IMR-90 (cell line): ENCODE results near the gene MYO1D. TPM values are rescaled to one million over a fixed set of nuclear protein-coding genes. Genes with fewer than 3 reads are reported as not detected.

ENCODE experiments used
- ATAC-seq: fragments of 200-7000 bp; cut with Tn5 transposase; 2 replicates; pipeline ENCODE4 v1.9.1; 2020; ENCODE audit warnings: low read depth, mild to moderate bottlenecking, moderate library complexity
- BruUV-seq: library from RNA; stranded (reverse); fragments of 400-500 nt; replicated peaks from 2 replicates; lab custom pipeline; 2021; lab: Mats Ljungman, UMichigan
- CTCF ChIA-PET: fragments of 300-600 bp; formaldehyde crosslinking; extraction: SDS; loops from one replicate; lab custom pipeline; 2021; ENCODE audit warnings: antibody characterized with exemption; lab: Yijun Ruan, JAX
- POLR2A ChIA-PET: fragments of 300-600 bp; sonication (Branson Sonifier 250); formaldehyde crosslinking; loops from one replicate; lab custom pipeline; 2022; ENCODE audit warnings: antibody characterized with exemption; ENCODE audit not compliant: unreplicated experiment; lab: Charles Lee
- DNase-seq: peaks from one replicate; pipeline ENCODE4 v3.0.0; 2013
- H2AFZ ChIP-seq: replicated peaks from 2 replicates; pipeline ENCODE3; 2013; ENCODE audit warnings: low read length, mild to moderate bottlenecking; ENCODE audit not compliant: poor library complexity
- H2AK5ac ChIP-seq: 2 replicates; pipeline ENCODE4 v1.6.1; 2013; ENCODE audit warnings: low read depth, low read length, inconsistent platforms
- H2AK9ac ChIP-seq: replicated peaks from 2 replicates; pipeline ENCODE3; 2013; ENCODE audit warnings: mild to moderate bottlenecking, low read depth, low read length, moderate library complexity; ENCODE audit not compliant: poor library complexity
- H2BK120ac ChIP-seq: 2 replicates; pipeline ENCODE4 v1.6.1; 2013; ENCODE audit warnings: low read depth, low read length, inconsistent platforms
- H2BK15ac ChIP-seq: 3 replicates; pipeline ENCODE4 v1.6.1; 2013; ENCODE audit warnings: low read depth, low read length, inconsistent platforms
- H2BK20ac ChIP-seq: 2 replicates; pipeline ENCODE4 v1.6.1; 2013; ENCODE audit warnings: low read depth, mild to moderate bottlenecking, inconsistent platforms, low read length, moderate library complexity
- H2BK5ac ChIP-seq: 2 replicates; pipeline ENCODE4 v1.6.1; 2013; ENCODE audit warnings: mild to moderate bottlenecking, low read depth, low read length, inconsistent platforms; ENCODE audit not compliant: poor library complexity, severe bottlenecking
- H3K14ac ChIP-seq: replicated peaks from 2 replicates; pipeline ENCODE4 v1.6.1; 2013; ENCODE audit warnings: low read depth, low read length, inconsistent platforms
- H3K18ac ChIP-seq: 2 replicates; pipeline ENCODE4 v1.6.1; 2013; ENCODE audit warnings: low read depth, low read length, control low read depth
- H3K23ac ChIP-seq: 2 replicates; pipeline ENCODE4 v1.6.1; 2013; ENCODE audit warnings: low read depth, low read length, inconsistent platforms
- H3K27ac ChIP-seq: 2 replicates; pipeline ENCODE4 v1.5.1; 2013; ENCODE audit warnings: mild to moderate bottlenecking, control low read depth, low read length; ENCODE audit not compliant: insufficient read depth
- H3K27me3 ChIP-seq: 2 replicates; pipeline ENCODE4 v1.6.1; 2013; ENCODE audit warnings: low read length; ENCODE audit not compliant: control insufficient read depth, insufficient read depth
- H3K36me3 ChIP-seq: 2 replicates; pipeline ENCODE4 v1.6.1; 2013; ENCODE audit warnings: low read length, mixed read lengths; ENCODE audit not compliant: control insufficient read depth, insufficient read depth
- H3K4ac ChIP-seq: 2 replicates; pipeline ENCODE4 v1.6.1; 2013; ENCODE audit warnings: low read depth, low read length, inconsistent platforms
- H3K4me1 ChIP-seq: 2 replicates; pipeline ENCODE4 v1.6.1; 2013; ENCODE audit warnings: low read length, mixed read lengths; ENCODE audit not compliant: control insufficient read depth, insufficient read depth
- H3K4me2 ChIP-seq: 2 replicates; pipeline ENCODE4 v1.6.1; 2013; ENCODE audit warnings: low read depth, mild to moderate bottlenecking, control low read depth, low read length, moderate library complexity
- H3K4me3 ChIP-seq: 2 replicates; pipeline ENCODE4 v1.5.1; 2013; ENCODE audit warnings: low read depth, mild to moderate bottlenecking, control low read depth, low read length, moderate library complexity; ENCODE audit not compliant: insufficient read depth
- H3K56ac ChIP-seq: 2 replicates; pipeline ENCODE4 v1.6.1; 2013; ENCODE audit warnings: low read length, inconsistent platforms; ENCODE audit not compliant: insufficient read depth; ENCODE audit errors: extremely low read depth
- H3K79me1 ChIP-seq, 2 experiments: 2 replicates each; pipeline ENCODE4 v1.6.1; 2013; ENCODE audit warnings: low read length in 2 of 2, inconsistent platforms in 1 of 2, low read depth in 1 of 2
- H3K9ac ChIP-seq: 2 replicates; pipeline ENCODE4 v1.6.1; 2013; ENCODE audit warnings: low read depth, low read length, control low read depth
- H3K9me1 ChIP-seq: 2 replicates; pipeline ENCODE4 v1.6.1; 2013; ENCODE audit warnings: low read length, inconsistent platforms; ENCODE audit not compliant: insufficient read depth
- H3K9me3 ChIP-seq: 2 replicates; pipeline ENCODE4 v1.6.1; 2013; ENCODE audit warnings: low read length; ENCODE audit not compliant: control insufficient read depth, insufficient read depth
- H4K20me1 ChIP-seq: 2 replicates; pipeline ENCODE4 v1.6.1; 2013; ENCODE audit warnings: low read length, inconsistent platforms; ENCODE audit not compliant: insufficient read depth
- H4K5ac ChIP-seq: 2 replicates; pipeline ENCODE4 v1.6.1; 2013; ENCODE audit warnings: mild to moderate bottlenecking, low read depth, low read length, control low read depth
- H4K8ac ChIP-seq, 2 experiments: 2 replicates each; pipeline ENCODE4 v1.6.1; 2013; ENCODE audit warnings: low read depth in 2 of 2, low read length in 2 of 2, control low read depth in 1 of 2, inconsistent platforms in 1 of 2
- H4K91ac ChIP-seq: 2 replicates; pipeline ENCODE4 v1.6.1; 2013; ENCODE audit warnings: low read depth, low read length, inconsistent platforms; ENCODE audit not compliant: insufficient read depth
- BHLHE40 ChIP-seq: fragments of 150-350 bp; IDR thresholded peaks from 2 replicates; pipeline ENCODE4 v1.6.1; 2016; ENCODE audit warnings: mild to moderate bottlenecking, low read depth, low read length
- CEBPB ChIP-seq: IDR thresholded peaks from 2 replicates; pipeline ENCODE4 v1.6.1; 2012; ENCODE audit warnings: low read depth, low read length, improper control_type of control experiment
- ELK1 ChIP-seq: fragments of 150-350 bp; IDR thresholded peaks from 2 replicates; pipeline ENCODE4 v1.6.1; 2016; ENCODE audit warnings: low read depth, mild to moderate bottlenecking, low read length, moderate library complexity, borderline replicate concordance
- MAFK ChIP-seq: IDR thresholded peaks from 2 replicates; pipeline ENCODE4 v1.6.1; 2012; ENCODE audit warnings: low read depth, low read length, improper control_type of control experiment
- MXI1 ChIP-seq: IDR thresholded peaks from 2 replicates; pipeline ENCODE4 v1.6.1; 2012; ENCODE audit warnings: low read depth, mild to moderate bottlenecking, low read length, moderate library complexity, borderline replicate concordance
- USF2 ChIP-seq: fragments of 150-350 bp; IDR thresholded peaks from 2 replicates; pipeline ENCODE4 v1.6.1; 2017; ENCODE audit warnings: mild to moderate bottlenecking, antibody characterized with exemption, low read length, low read depth
- WGBS, 2 experiments: methylation state at CpG; one replicate each; pipeline versions ENCODE4 v1.1.5 to v1.1.7; 2013; ENCODE audit warnings: missing lambda C conversion rate in 2 of 2; ENCODE audit not compliant: insufficient read length in 1 of 2; ENCODE audit errors: extremely low coverage in 2 of 2; 5-methylcytosine and 5-hydroxymethylcytosine counted together
- dilution Hi-C: fragments of 300-500 bp; cut with HindIII; formaldehyde crosslinking; loops from one replicate; pipeline ENCODE4 v1.14.3; 2018; ENCODE audit warnings: low sequenced_read_pairs; ENCODE audit not compliant: unreplicated experiment
- in situ Hi-C: fragments of 300-500 bp; cut with MboI; formaldehyde crosslinking; loops from 3 replicates; pipeline ENCODE4 v1.14.3; 2019; ENCODE audit warnings: low sequenced_read_pairs, inconsistent platforms, mixed read lengths
- intact Hi-C: fragments of 100-400 bp; cut with micrococcal nuclease; formaldehyde crosslinking; loops from 2 replicates; pipeline ENCODE4 v1.10.0; 2022
- polyA plus RNA-seq, 3 experiments: library from polyadenylated mRNA; depleted of rRNA; stranded (reverse); fragments of >200 nt; gene quantifications; 2 replicates each; pipeline ENCODE4 v1.2.3, GENCODE V29; 2012; ENCODE audit warnings: low replicate concordance in 1 of 3
- total RNA-seq: library from RNA; depleted of rRNA; stranded (reverse); fragments of >200 nt; gene quantifications from 2 replicates; pipeline ENCODE4 v1.2.3, GENCODE V29; 2012

MYO1D gene
- total and polyA plus RNA-seq, 2 of the 4 experiments (the other 2 are of a cell fraction) = 0.63 to 0.90 TPM

- Histone ChIP-seq H3K27ac (no peak overlapping the region), H3K79me1 (no peaks in the 10 kb centered on the region), H4K5ac (no peak overlapping the region), H3K14ac (no peak overlapping the region), H4K91ac (no peak overlapping the region), H3K4me2 (no peak overlapping the region), H4K20me1 (no peaks in the 10 kb centered on the region), H3K4me3 (no peak overlapping the region), H3K27me3 (no peaks in the 10 kb centered on the region), H3K23ac (no peak overlapping the region), H2BK15ac (no peak overlapping the region), H2AK9ac (no peak overlapping the region), H3K56ac (no peak overlapping the region), H3K18ac (no peak overlapping the region), H3K9me3 (no peaks in the 10 kb centered on the region), H2BK20ac (no peak overlapping the region), H2AFZ (no peak overlapping the region), H3K9ac (no peak overlapping the region), H3K4me1 (no peaks in the 10 kb centered on the region), H3K9me1 (no peaks in the 10 kb centered on the region), H2BK5ac (no peak overlapping the region), H3K4ac (no peak overlapping the region), H3K36me3 (no peaks in the 10 kb centered on the region), H2BK120ac (no peak overlapping the region), H2AK5ac (no peak overlapping the region), H4K8ac (no peak overlapping the region)
- no TSS peak for BruUV-seq
- TF ChIP-seq USF2 (no peak), ELK1 (no peak), BHLHE40 (no peak), MAFK (no peak), MXI1 (no peak), CEBPB (no peak)
- CTCF ChIA-PET = no interaction called here
- in situ Hi-C loops (no loop called here), dilution Hi-C loops (no loop called here), intact Hi-C loops (no loop called here)
- WGBS, 2 experiments = no CpG with 5 or more reads among the region's 5 CpGs
- no peak for DNase-seq
- ATAC-seq = no peak
- POLR2A ChIA-PET = no interaction called here
Observed at GRCh38 chr17:32810690-32811089, 66.2 kb downstream of the MYO1D start.
